NCI-H2107 treated with DMSO at 0.1 percent for 48 hours (cell line): ENCODE measurements around the gene BLOC1S6.
A peak's percentile ranks its signal among the peaks of the same experiment; 100 is the strongest.

Experiments
- DNase-seq: peaks from one replicate; lab custom pipeline; 2025; ENCODE audit not compliant: unreplicated experiment; lab: John Stamatoyannopoulos, UW

Gene BLOC1S6

GRCh38 chr15:45587095-45587862 lies at the start of gene BLOC1S6:
Gene BLOC1S6 (plus strand): TSS chr15:45587379. CDS start chr15:45587444, 65 bp downstream.
- peak; percentile 37 for DNase-seq

GRCh38 chr15:45539680-45540079 lies 47.5 kb upstream of the BLOC1S6 start:
- no peak for DNase-seq

- no peak for DNase-seq
Observed at GRCh38 chr15:45540531-45540930, 46.6 kb upstream of the BLOC1S6 start.

GRCh38 chr15:45543051-45543450 lies 44.1 kb upstream of the BLOC1S6 start:
- DNase-seq = no peak

- no peak for DNase-seq
Observed at GRCh38 chr15:45544266-45545023, 42.7 kb upstream of the BLOC1S6 start.

- DNase-seq = no peak
Observed at GRCh38 chr15:45546789-45547188, 40.4 kb upstream of the BLOC1S6 start.

- DNase-seq = no peak
Observed at GRCh38 chr15:45548753-45549520, 38.2 kb upstream of the BLOC1S6 start.

GRCh38 chr15:45549541-45550220 lies 37.5 kb upstream of the BLOC1S6 start:
- DNase-seq = no peak

- DNase-seq = no peak
Observed at GRCh38 chr15:45550436-45550835, 36.7 kb upstream of the BLOC1S6 start.

- DNase-seq = no peak
Observed at GRCh38 chr15:45551676-45552075, 35.5 kb upstream of the BLOC1S6 start.

GRCh38 chr15:45555934-45556608 lies 31.1 kb upstream of the BLOC1S6 start:
- no peak for DNase-seq

GRCh38 chr15:45572617-45573016 lies 14.6 kb upstream of the BLOC1S6 start:
- no peak for DNase-seq

- no peak for DNase-seq
Observed at GRCh38 chr15:45573961-45574629, 13.1 kb upstream of the BLOC1S6 start.

GRCh38 chr15:45581919-45582318 lies 5.3 kb upstream of the BLOC1S6 start:
- no peak for DNase-seq

- no peak for DNase-seq
Observed at GRCh38 chr15:45583731-45584639, 3.2 kb upstream of the BLOC1S6 start.

GRCh38 chr15:45585069-45585791 lies 1.9 kb upstream of the BLOC1S6 start:
- no peak for DNase-seq

- no peak for DNase-seq
Observed at GRCh38 chr15:45586125-45586524, 1.1 kb upstream of the BLOC1S6 start.

GRCh38 chr15:45586601-45587094 lies 531 bp upstream of the BLOC1S6 start:
- peak; percentile 37 for DNase-seq
